ENCODE data around the gene CTNND2.

The CTNND2 gene

DNA sequence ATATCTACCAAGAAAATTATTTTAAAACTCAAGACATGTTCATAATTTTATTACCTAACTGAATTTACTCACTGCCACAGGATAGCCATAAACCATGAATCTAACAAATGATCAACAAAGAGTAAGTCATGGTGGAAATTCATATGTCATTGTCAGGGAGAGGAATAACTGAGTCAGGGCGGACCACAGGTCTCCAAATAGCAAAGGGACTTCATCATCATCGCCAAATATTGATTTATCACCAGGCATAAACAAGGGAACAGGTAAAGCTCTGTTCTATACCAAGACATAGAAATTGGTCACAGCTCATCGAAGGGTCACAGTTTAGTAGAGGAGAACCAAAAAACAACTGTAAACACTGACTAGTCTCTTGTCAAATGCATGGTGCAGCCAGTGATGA is 94.8 kb downstream of the CTNND2 start:
- no peak overlapping the region for H3K14ac ChIP-seq (ENCODE audit: low read length)
- no peaks in the 10 kb centered on the region for H3K36me3 ChIP-seq (ENCODE audit: control insufficient read depth in 1 of 2, insufficient read depth in 2 of 2, low read length in 2 of 2)
- H3K4me1 ChIP-seq (ENCODE audit: control insufficient read depth in 1 of 2, insufficient read depth in 2 of 2, low read length in 2 of 2) = no peaks in the 10 kb centered on the region
- H3K23ac ChIP-seq (ENCODE audit: low read length) = no peak overlapping the region
- no peak overlapping the region for H3K27ac ChIP-seq (ENCODE audit: low read depth, low read length)
- no peaks in the 10 kb centered on the region for H3K79me2 ChIP-seq (ENCODE audit: control insufficient read depth, insufficient read depth, low read length, poor library complexity)
- H3K4me2 ChIP-seq (ENCODE audit: low read length) = no peak overlapping the region
- H3K18ac ChIP-seq (ENCODE audit: low read length) = no peak overlapping the region
- H4K8ac ChIP-seq (ENCODE audit: low read depth, low read length) = no peak overlapping the region
- no peak overlapping the region for H2BK120ac ChIP-seq (ENCODE audit: insufficient read depth, low read length, poor library complexity)
- no peak overlapping the region for H3K9ac ChIP-seq (ENCODE audit: low read length)
- H3K79me1 ChIP-seq (ENCODE audit: low read length) = no peaks in the 10 kb centered on the region
- no peak overlapping the region for H2BK12ac ChIP-seq (ENCODE audit: low read length)
- no peaks in the 10 kb centered on the region for H3K27me3 ChIP-seq (ENCODE audit: insufficient read depth, low read length)
- H3K4me3 ChIP-seq (ENCODE audit: low read depth, low read length) = no peak overlapping the region
- H2AK5ac ChIP-seq (ENCODE audit: low read length) = no peak overlapping the region
- WGBS (ENCODE audit: extremely low coverage, insufficient coverage, insufficient read length) = no CpG with 5 or more reads among the region's 3 CpGs
- H3K9me3 ChIP-seq (ENCODE audit: insufficient read depth, low read depth, low read length) = no peaks in the 10 kb centered on the region
- DNase-seq = no peak
- no peak overlapping the region for H4K91ac ChIP-seq (ENCODE audit: low read depth, low read length)
- no peak overlapping the region for H2BK5ac ChIP-seq (ENCODE audit: low read depth, low read length, poor library complexity)
- H4K12ac ChIP-seq (ENCODE audit: low read depth, low read length) = no peak overlapping the region
- no peak overlapping the region for H3K4ac ChIP-seq (ENCODE audit: low read depth, low read length)
- H2AFZ ChIP-seq (ENCODE audit: insufficient read depth, low read length, poor library complexity) = no peak overlapping the region

DNA sequence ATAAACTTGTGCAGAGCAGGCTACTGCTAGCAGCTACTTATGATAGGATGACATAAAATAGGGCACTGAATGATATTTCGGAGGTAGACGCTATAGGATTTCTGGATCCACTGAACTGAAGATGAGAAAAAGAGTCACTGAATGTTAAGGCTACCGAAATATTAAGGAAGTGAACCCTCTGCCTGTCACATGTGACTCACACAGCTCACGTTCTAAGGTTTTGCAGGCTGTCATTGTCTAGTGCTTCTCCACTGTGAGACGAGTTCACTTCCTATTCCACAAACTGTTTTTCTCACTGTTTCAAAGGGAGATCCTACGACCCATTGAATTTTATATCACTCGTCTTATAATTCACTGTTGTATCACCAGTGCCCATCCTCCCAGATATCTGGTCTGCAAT is 100.8 kb downstream of the CTNND2 start:
- H3K36me3 ChIP-seq (ENCODE audit: control insufficient read depth in 1 of 2, insufficient read depth in 2 of 2, low read length in 2 of 2) = no peaks in the 10 kb centered on the region

DNA sequence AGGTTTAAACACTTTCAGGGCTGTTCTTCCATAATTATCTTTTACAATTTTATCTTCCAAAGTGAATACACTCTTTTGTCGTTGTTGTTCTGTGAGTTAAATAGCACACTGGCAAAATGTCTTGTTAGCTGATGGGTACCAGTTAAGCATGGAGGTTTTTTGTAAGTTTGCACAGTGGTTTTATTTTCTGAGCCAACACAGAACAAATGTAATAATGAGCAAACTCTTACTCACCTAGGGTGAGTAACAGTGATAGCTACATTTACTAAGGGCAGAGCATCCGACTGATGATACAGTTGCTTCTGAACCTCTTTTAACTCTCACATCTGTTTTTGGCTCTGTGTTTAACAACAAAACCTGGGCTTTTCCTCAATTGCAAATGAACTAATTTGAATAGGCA is 103.2 kb downstream of the CTNND2 start:
- no peak overlapping the region for H4K12ac ChIP-seq (ENCODE audit: low read depth, low read length)
- no peaks in the 10 kb centered on the region for H3K4me1 ChIP-seq (ENCODE audit: control insufficient read depth in 1 of 2, insufficient read depth in 2 of 2, low read length in 2 of 2)
- no peak overlapping the region for H3K18ac ChIP-seq (ENCODE audit: low read length)
- no peaks in the 10 kb centered on the region for H3K27me3 ChIP-seq (ENCODE audit: insufficient read depth, low read length)
- no peak overlapping the region for H4K8ac ChIP-seq (ENCODE audit: low read depth, low read length)
- no peak overlapping the region for H3K27ac ChIP-seq (ENCODE audit: low read depth, low read length)
- H2BK120ac ChIP-seq (ENCODE audit: insufficient read depth, low read length, poor library complexity) = no peak overlapping the region
- H3K79me1 ChIP-seq (ENCODE audit: low read length) = no peaks in the 10 kb centered on the region
- H3K79me2 ChIP-seq (ENCODE audit: control insufficient read depth, insufficient read depth, low read length, poor library complexity) = no peaks in the 10 kb centered on the region
- H3K14ac ChIP-seq (ENCODE audit: low read length) = no peak overlapping the region
- H3K4ac ChIP-seq (ENCODE audit: low read depth, low read length) = no peak overlapping the region
- H3K9me3 ChIP-seq (ENCODE audit: insufficient read depth, low read depth, low read length) = no peaks in the 10 kb centered on the region
- H3K4me3 ChIP-seq (ENCODE audit: low read depth, low read length) = no peak overlapping the region
- no peak overlapping the region for H4K91ac ChIP-seq (ENCODE audit: low read depth, low read length)
- no peak overlapping the region for H2AFZ ChIP-seq (ENCODE audit: insufficient read depth, low read length, poor library complexity)
- no peak overlapping the region for H2BK12ac ChIP-seq (ENCODE audit: low read length)
- no peak overlapping the region for H3K4me2 ChIP-seq (ENCODE audit: low read length)
- no peak overlapping the region for H3K9ac ChIP-seq (ENCODE audit: low read length)
- WGBS (ENCODE audit: extremely low coverage, insufficient coverage, insufficient read length) = no CpG with 5 or more reads among the region's 2 CpGs
- DNase-seq = no peak
- no peaks in the 10 kb centered on the region for H3K36me3 ChIP-seq (ENCODE audit: control insufficient read depth in 1 of 2, insufficient read depth in 2 of 2, low read length in 2 of 2)
- H3K23ac ChIP-seq (ENCODE audit: low read length) = no peak overlapping the region
- no peak overlapping the region for H2BK5ac ChIP-seq (ENCODE audit: low read depth, low read length, poor library complexity)
- H2AK5ac ChIP-seq (ENCODE audit: low read length) = no peak overlapping the region

More for the DNA sequence above, 100.8 kb downstream of the CTNND2 start:
- no peak overlapping the region for H4K12ac ChIP-seq (ENCODE audit: low read depth, low read length)
- no CpG with 5 or more reads among the region's 7 CpGs for WGBS (ENCODE audit: extremely low coverage, insufficient coverage, insufficient read length)
- H3K9ac ChIP-seq (ENCODE audit: low read length) = no peak overlapping the region
- no peaks in the 10 kb centered on the region for H3K27me3 ChIP-seq (ENCODE audit: insufficient read depth, low read length)
- H2AFZ ChIP-seq (ENCODE audit: insufficient read depth, low read length, poor library complexity) = no peak overlapping the region
- H3K79me2 ChIP-seq (ENCODE audit: control insufficient read depth, insufficient read depth, low read length, poor library complexity) = no peaks in the 10 kb centered on the region
- H2BK12ac ChIP-seq (ENCODE audit: low read length) = no peak overlapping the region
- no peak overlapping the region for H3K4me3 ChIP-seq (ENCODE audit: low read depth, low read length)
- no peaks in the 10 kb centered on the region for H3K79me1 ChIP-seq (ENCODE audit: low read length)
- H2BK5ac ChIP-seq (ENCODE audit: low read depth, low read length, poor library complexity) = no peak overlapping the region
- H2BK120ac ChIP-seq (ENCODE audit: insufficient read depth, low read length, poor library complexity) = no peak overlapping the region
- H3K27ac ChIP-seq (ENCODE audit: low read depth, low read length) = no peak overlapping the region
- no peak overlapping the region for H3K18ac ChIP-seq (ENCODE audit: low read length)
- no peaks in the 10 kb centered on the region for H3K9me3 ChIP-seq (ENCODE audit: insufficient read depth, low read depth, low read length)
- H3K4me2 ChIP-seq (ENCODE audit: low read length) = no peak overlapping the region
- H4K8ac ChIP-seq (ENCODE audit: low read depth, low read length) = no peak overlapping the region
- no peak for DNase-seq
- no peak overlapping the region for H3K23ac ChIP-seq (ENCODE audit: low read length)
- H3K4ac ChIP-seq (ENCODE audit: low read depth, low read length) = no peak overlapping the region
- no peaks in the 10 kb centered on the region for H3K4me1 ChIP-seq (ENCODE audit: control insufficient read depth in 1 of 2, insufficient read depth in 2 of 2, low read length in 2 of 2)
- no peak overlapping the region for H3K14ac ChIP-seq (ENCODE audit: low read length)
- H2AK5ac ChIP-seq (ENCODE audit: low read length) = no peak overlapping the region
- no peak overlapping the region for H4K91ac ChIP-seq (ENCODE audit: low read depth, low read length)

DNA sequence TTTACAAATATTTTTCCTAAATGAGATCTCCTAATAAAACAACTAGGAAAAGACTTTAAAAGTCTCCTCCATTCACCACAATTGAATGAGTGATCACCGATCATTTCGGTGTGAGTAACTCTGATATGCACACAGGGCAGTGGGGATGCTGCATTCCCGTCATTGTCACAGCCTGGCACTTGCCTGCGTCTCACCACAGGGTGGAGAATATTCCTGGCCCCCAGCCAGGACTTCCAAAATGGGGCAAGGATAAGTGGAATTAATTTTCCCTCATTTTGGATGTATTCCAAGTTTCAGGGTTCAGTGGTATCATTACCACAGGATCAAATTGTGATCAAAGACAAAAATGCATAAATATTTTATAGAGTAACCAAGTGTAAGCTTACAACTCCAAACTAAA is 107.1 kb downstream of the CTNND2 start:
- no peaks in the 10 kb centered on the region for H3K79me1 ChIP-seq (ENCODE audit: low read length)
- no peak overlapping the region for H2BK120ac ChIP-seq (ENCODE audit: insufficient read depth, low read length, poor library complexity)
- H3K18ac ChIP-seq (ENCODE audit: low read length) = no peak overlapping the region
- no peak overlapping the region for H4K12ac ChIP-seq (ENCODE audit: low read depth, low read length)
- H3K4me2 ChIP-seq (ENCODE audit: low read length) = no peak overlapping the region
- H3K23ac ChIP-seq (ENCODE audit: low read length) = no peak overlapping the region
- H4K8ac ChIP-seq (ENCODE audit: low read depth, low read length) = no peak overlapping the region
- H2AFZ ChIP-seq (ENCODE audit: insufficient read depth, low read length, poor library complexity) = no peak overlapping the region
- H3K79me2 ChIP-seq (ENCODE audit: control insufficient read depth, insufficient read depth, low read length, poor library complexity) = no peaks in the 10 kb centered on the region
- no peak overlapping the region for H3K4ac ChIP-seq (ENCODE audit: low read depth, low read length)
- no peak overlapping the region for H3K9ac ChIP-seq (ENCODE audit: low read length)
- DNase-seq = no peak
- no peak overlapping the region for H3K27ac ChIP-seq (ENCODE audit: low read depth, low read length)
- no CpG with 5 or more reads among the region's 4 CpGs for WGBS (ENCODE audit: extremely low coverage, insufficient coverage, insufficient read length)
- no peaks in the 10 kb centered on the region for H3K27me3 ChIP-seq (ENCODE audit: insufficient read depth, low read length)
- H3K14ac ChIP-seq (ENCODE audit: low read length) = no peak overlapping the region
- no peak overlapping the region for H4K91ac ChIP-seq (ENCODE audit: low read depth, low read length)
- H2AK5ac ChIP-seq (ENCODE audit: low read length) = no peak overlapping the region
- no peaks in the 10 kb centered on the region for H3K36me3 ChIP-seq (ENCODE audit: control insufficient read depth in 1 of 2, insufficient read depth in 2 of 2, low read length in 2 of 2)
- no peak overlapping the region for H2BK5ac ChIP-seq (ENCODE audit: low read depth, low read length, poor library complexity)
- no peak overlapping the region for H2BK12ac ChIP-seq (ENCODE audit: low read length)
- H3K4me1 ChIP-seq (ENCODE audit: control insufficient read depth in 1 of 2, insufficient read depth in 2 of 2, low read length in 2 of 2) = no peaks in the 10 kb centered on the region
- H3K9me3 ChIP-seq (ENCODE audit: insufficient read depth, low read depth, low read length) = no peaks in the 10 kb centered on the region
- H3K4me3 ChIP-seq (ENCODE audit: low read depth, low read length) = no peak overlapping the region
